ENCODE data around the gene NAT10. TPM values are rescaled to one million over a fixed set of nuclear protein-coding genes. Genes with fewer than 3 reads are reported as not detected.

NAT10 gene
- total RNA-seq, 1 experiment from 2014 or later: 48.7 TPM

- Histone ChIP-seq H3K9me3 (ENCODE audit: low read length) (no peaks in the 10 kb centered on the region), H3K9ac (ENCODE audit: low read length) (no peak overlapping the region), H3K79me2 (ENCODE audit: low read length) (no peaks in the 10 kb centered on the region), H3K27me3 (ENCODE audit: low read length) (no peaks in the 10 kb centered on the region), H3K27ac (ENCODE audit: low read length) (no peak overlapping the region), H3K36me3 (ENCODE audit: low read depth, low read length) (no peaks in the 10 kb centered on the region), H3K4me3 (ENCODE audit: low read length) (no peak overlapping the region), H2AFZ (ENCODE audit: low read length) (no peak overlapping the region), H3K4me1 (ENCODE audit: insufficient read depth, low read length) (no peaks in the 10 kb centered on the region), H3K4me2 (ENCODE audit: low read length) (no peak overlapping the region), H3F3A (ENCODE audit: low read length, unreplicated experiment) (no peaks in the 10 kb centered on the region), H3K9me2 (replicated peaks; ENCODE audit: low read length) (no peaks in the 10 kb centered on the region), H4K20me1 (ENCODE audit: low read length) (no peaks in the 10 kb centered on the region)
- TF ChIP-seq EZH2phosphoT487 (IDR thresholded peaks at IDR 0.05; ENCODE audit: borderline replicate concordance, low read length) (no peak), EZH2 (IDR thresholded peaks at IDR 0.05; ENCODE audit: low read length, unreplicated experiment) (no peak), CTCF (conservative IDR thresholded peaks at IDR 0.05; ENCODE audit: low read depth, low read length) (no peak)
- no TSS peak for BruUV-seq (replicated peaks)
- intact Hi-C loops (cut with micrococcal nuclease): no loop called here
- ChIA-PET POLR2A (ENCODE audit: unreplicated experiment) (no interaction called here), CTCF (no interaction called here)
- DNase-seq: no peak
- ATAC-seq: no peak
Measured at GRCh38 chr11:34185926-34186841, 80.8 kb downstream of the NAT10 start.

GRCh38 chr11:34188181-34188580 lies 82.8 kb downstream of the NAT10 start:
- CTCF ChIA-PET: no interaction called here

More at GRCh38 chr11:34188181-34188580, 82.8 kb downstream of the NAT10 start:
- H3K4me3 ChIP-seq (ENCODE audit: low read length): no peak overlapping the region
- no peak overlapping the region for H3K27ac ChIP-seq (ENCODE audit: low read length)
- H3K36me3 ChIP-seq (ENCODE audit: low read depth, low read length): no peaks in the 10 kb centered on the region
- no peaks in the 10 kb centered on the region for H3K9me3 ChIP-seq (ENCODE audit: low read length)
- no TSS peak for BruUV-seq (replicated peaks)
- no peak overlapping the region for H3K9ac ChIP-seq (ENCODE audit: low read length)
- H3K4me2 ChIP-seq (ENCODE audit: low read length): no peak overlapping the region
- no peaks in the 10 kb centered on the region for H3K27me3 ChIP-seq (ENCODE audit: low read length)
- TF ChIP-seq EZH2 (IDR thresholded peaks at IDR 0.05; ENCODE audit: low read length, unreplicated experiment) (no peak), CTCF (conservative IDR thresholded peaks at IDR 0.05; ENCODE audit: low read depth, low read length) (no peak), EZH2phosphoT487 (IDR thresholded peaks at IDR 0.05; ENCODE audit: borderline replicate concordance, low read length) (no peak)
- no peaks in the 10 kb centered on the region for H4K20me1 ChIP-seq (ENCODE audit: low read length)
- intact Hi-C loops (cut with micrococcal nuclease): no loop called here
- H3K4me1 ChIP-seq (ENCODE audit: insufficient read depth, low read length): peaks cover 11% of the 10 kb centered on the region
- no peak overlapping the region for H2AFZ ChIP-seq (ENCODE audit: low read length)
- DNase-seq (no peak), ATAC-seq (no peak)
- no peaks in the 10 kb centered on the region for H3K9me2 ChIP-seq (replicated peaks; ENCODE audit: low read length)
- no peaks in the 10 kb centered on the region for H3K79me2 ChIP-seq (ENCODE audit: low read length)
- POLR2A ChIA-PET (ENCODE audit: unreplicated experiment): no interaction called here
- no peaks in the 10 kb centered on the region for H3F3A ChIP-seq (ENCODE audit: low read length, unreplicated experiment)
